Hepatocyte (in vitro differentiated cells): ENCODE data around the gene ALOX5.

Experiments
- EZH2 ChIP-seq: fragments of 200-600 bp; sonication (generic); IDR thresholded peaks from 2 replicates; pipeline ENCODE4 v1.6.1; 2016; ENCODE audit warnings: antibody characterized with exemption, mild to moderate bottlenecking, borderline replicate concordance
- EZH2phosphoT487 ChIP-seq: fragments of 200-600 bp; sonication (generic); IDR thresholded peaks from one replicate; pipeline ENCODE4 v1.6.1; 2018; ENCODE audit warnings: antibody characterized with exemption, mild to moderate bottlenecking, low read depth, moderate library complexity; ENCODE audit not compliant: unreplicated experiment, severe bottlenecking
- TF ChIP-seq, protein P1 (sequence below): fragments of 200-600 bp; sonication (generic); IDR thresholded peaks from 2 replicates; pipeline ENCODE4 v1.5.1; 2016; ENCODE audit warnings: antibody characterized with exemption, mild to moderate bottlenecking; ENCODE audit not compliant: poor library complexity

DNA sequence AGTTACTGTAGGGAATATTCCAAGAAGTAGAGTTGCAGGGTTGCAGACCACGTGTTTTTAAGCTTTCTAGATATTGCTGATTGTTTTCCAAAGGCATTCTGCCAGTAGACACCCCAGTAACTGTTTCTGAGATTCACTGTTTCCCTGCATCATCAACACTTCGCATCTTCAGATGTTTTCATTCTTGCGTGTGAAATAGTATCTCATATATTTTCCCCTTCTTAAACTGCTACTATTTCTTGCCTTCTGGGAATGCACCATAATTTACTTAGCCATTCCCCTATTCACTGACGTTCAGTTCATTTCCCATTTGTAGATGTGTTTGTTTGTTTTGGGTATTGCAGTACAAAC lies 30.7 kb downstream of the ALOX5 start:
- TF ChIP-seq, protein P1, sequence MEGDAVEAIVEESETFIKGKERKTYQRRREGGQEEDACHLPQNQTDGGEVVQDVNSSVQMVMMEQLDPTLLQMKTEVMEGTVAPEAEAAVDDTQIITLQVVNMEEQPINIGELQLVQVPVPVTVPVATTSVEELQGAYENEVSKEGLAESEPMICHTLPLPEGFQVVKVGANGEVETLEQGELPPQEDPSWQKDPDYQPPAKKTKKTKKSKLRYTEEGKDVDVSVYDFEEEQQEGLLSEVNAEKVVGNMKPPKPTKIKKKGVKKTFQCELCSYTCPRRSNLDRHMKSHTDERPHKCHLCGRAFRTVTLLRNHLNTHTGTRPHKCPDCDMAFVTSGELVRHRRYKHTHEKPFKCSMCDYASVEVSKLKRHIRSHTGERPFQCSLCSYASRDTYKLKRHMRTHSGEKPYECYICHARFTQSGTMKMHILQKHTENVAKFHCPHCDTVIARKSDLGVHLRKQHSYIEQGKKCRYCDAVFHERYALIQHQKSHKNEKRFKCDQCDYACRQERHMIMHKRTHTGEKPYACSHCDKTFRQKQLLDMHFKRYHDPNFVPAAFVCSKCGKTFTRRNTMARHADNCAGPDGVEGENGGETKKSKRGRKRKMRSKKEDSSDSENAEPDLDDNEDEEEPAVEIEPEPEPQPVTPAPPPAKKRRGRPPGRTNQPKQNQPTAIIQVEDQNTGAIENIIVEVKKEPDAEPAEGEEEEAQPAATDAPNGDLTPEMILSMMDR, result no peak
- TF ChIP-seq EZH2, result no peak
- TF ChIP-seq EZH2phosphoT487, result no peak
